Islet of Langerhans (tissue), 1 donor: Measurements from ENCODE around the gene SCARF2.
A peak's percentile ranks its signal among the peaks of the same experiment; 100 is the strongest.
"Not testable (repeated sequence)": the region's sequence is repeated elsewhere in the genome, so short reads cannot be mapped to it uniquely, and the experiment has no call there.

Experiments used
- FAIRE-seq: peaks from one replicate; lab custom pipeline; 2011; peaks lifted over from hg19 to GRCh38; lab: Jason Lieb, UNC

Gene SCARF2

GRCh38 chr22:20395181-20395906 lies 42.3 kb downstream of the SCARF2 start:
- no peak for FAIRE-seq

GRCh38 chr22:20393705-20394476 lies 43.7 kb downstream of the SCARF2 start, which contains the start of gene ZNF74:
Gene ZNF74, plus strand, starts transcription at chr22:20394151. Its CDS starts 478 bp downstream, at chr22:20394629.
- peak; percentile 55 for FAIRE-seq

GRCh38 chr22:20392983-20393704 lies 44.5 kb downstream of the SCARF2 start:
- no peak for FAIRE-seq

- not testable (repeated sequence) for FAIRE-seq
Observed at GRCh38 chr22:20392365-20392881, 45.2 kb downstream of the SCARF2 start.

GRCh38 chr22:20391222-20391621 lies 46.4 kb downstream of the SCARF2 start:
- no peak for FAIRE-seq

GRCh38 chr22:20390394-20390907 lies 47.2 kb downstream of the SCARF2 start:
- FAIRE-seq, result no peak

GRCh38 chr22:20389288-20389687 lies 48.3 kb downstream of the SCARF2 start:
- FAIRE-seq, result no peak

- no peak for FAIRE-seq
Observed at GRCh38 chr22:20388200-20388599, 49.4 kb downstream of the SCARF2 start.

- no peak for FAIRE-seq
Observed at GRCh38 chr22:20386972-20387371, 50.7 kb downstream of the SCARF2 start.

- no peak for FAIRE-seq
Observed at GRCh38 chr22:20386336-20386735, 51.3 kb downstream of the SCARF2 start.

GRCh38 chr22:20384865-20385264 lies 52.8 kb downstream of the SCARF2 start:
- no peak for FAIRE-seq

GRCh38 chr22:20384171-20384570 lies 53.5 kb downstream of the SCARF2 start:
- no peak for FAIRE-seq

GRCh38 chr22:20383538-20383937 lies 54.1 kb downstream of the SCARF2 start:
- FAIRE-seq, result no peak

GRCh38 chr22:20380486-20380885 lies 57.1 kb downstream of the SCARF2 start:
- no peak for FAIRE-seq

GRCh38 chr22:20378684-20379083 lies 58.9 kb downstream of the SCARF2 start:
- not testable (repeated sequence) for FAIRE-seq

GRCh38 chr22:20378110-20378509 lies 59.5 kb downstream of the SCARF2 start:
- no peak for FAIRE-seq

- FAIRE-seq, result not testable (repeated sequence)
Observed at GRCh38 chr22:20376983-20377382, 60.6 kb downstream of the SCARF2 start.

- not testable (repeated sequence) for FAIRE-seq
Observed at GRCh38 chr22:20376281-20376680, 61.3 kb downstream of the SCARF2 start.
